Measurements from ENCODE around the gene ITPRID2.

Gene ITPRID2

GRCh38 chr2:181891258-181891965, at the start of gene ITPRID2:
ITPRID2 (plus strand) TSS chr2:181891730; CDS start chr2:181892067, 337 bp downstream.
- DNase-seq (ENCODE audit: low read depth): peak; percentile 41

GRCh38 chr2:181844551-181845290, 46.8 kb upstream of the ITPRID2 start:
- DNase-seq (ENCODE audit: low read depth): no peak

GRCh38 chr2:181846399-181847197, 44.9 kb upstream of the ITPRID2 start:
- no peak for DNase-seq (ENCODE audit: low read depth)

DNA sequence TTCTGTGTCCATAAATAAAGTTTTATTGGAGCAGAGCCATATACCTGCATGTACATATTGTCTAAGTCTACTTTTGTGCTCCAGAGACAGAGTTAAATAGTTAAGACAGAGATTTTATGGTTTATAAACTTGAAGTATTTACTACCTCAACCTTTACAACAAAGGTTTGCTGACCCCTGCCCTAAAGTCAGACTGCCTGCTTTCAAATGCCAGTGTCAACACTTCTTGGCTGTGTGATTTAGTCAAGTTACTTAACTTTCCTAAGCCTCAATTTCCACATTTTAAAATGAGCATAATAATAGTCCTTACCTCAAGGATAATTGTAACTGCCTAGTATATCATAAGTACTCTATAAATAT, 44.4 kb upstream of the ITPRID2 start:
- DNase-seq (ENCODE audit: low read depth): no peak

- DNase-seq (ENCODE audit: low read depth): no peak
Measured at GRCh38 chr2:181847702-181848101, 43.8 kb upstream of the ITPRID2 start.

- DNase-seq (ENCODE audit: low read depth): no peak
Measured at GRCh38 chr2:181848261-181848886, 43.2 kb upstream of the ITPRID2 start.

DNA sequence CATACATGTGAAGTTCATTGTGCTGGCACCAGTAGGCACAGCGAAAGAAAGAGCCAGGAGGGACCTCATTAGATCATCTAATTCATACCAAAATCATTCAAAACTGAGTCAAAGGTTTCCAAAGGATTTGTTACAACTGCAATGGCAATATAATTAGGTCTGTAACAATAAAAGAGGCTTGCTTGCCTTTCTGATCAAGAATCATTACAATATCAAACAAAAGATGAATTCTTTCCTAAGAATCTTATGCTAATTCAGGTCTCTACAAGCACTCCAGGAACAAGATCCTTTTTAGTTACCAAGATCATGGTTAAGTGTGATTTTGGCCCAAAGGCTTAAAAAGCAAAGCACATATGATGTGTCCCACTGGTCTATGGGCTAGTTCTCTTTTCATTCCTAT, 41.9 kb upstream of the ITPRID2 start:
- DNase-seq (ENCODE audit: low read depth): no peak

- DNase-seq (ENCODE audit: low read depth): no peak
Measured at GRCh38 chr2:181850936-181851560, 40.5 kb upstream of the ITPRID2 start.

DNA sequence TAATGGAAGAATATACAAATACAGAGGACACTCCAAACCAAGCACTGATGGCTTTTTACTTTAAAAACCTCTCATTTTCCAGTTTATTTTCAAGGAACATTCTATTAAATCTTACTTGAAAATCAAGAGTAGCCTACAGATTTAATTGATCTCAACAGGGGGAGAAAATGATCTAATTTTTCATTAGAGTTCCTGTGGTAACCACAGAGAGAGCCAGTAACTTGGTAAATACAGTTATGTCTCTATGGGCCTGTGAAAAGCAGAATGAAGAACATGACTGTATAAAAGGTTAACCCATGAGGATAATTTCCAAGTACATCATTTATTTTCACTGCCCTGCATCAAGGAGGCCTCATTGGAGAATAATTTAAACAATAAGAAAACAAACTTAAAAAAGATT, 39.8 kb upstream of the ITPRID2 start:
- DNase-seq (ENCODE audit: low read depth): no peak

- DNase-seq (ENCODE audit: low read depth): no peak
Measured at GRCh38 chr2:181853696-181854095, 37.8 kb upstream of the ITPRID2 start.

- no peak for DNase-seq (ENCODE audit: low read depth)
Measured at GRCh38 chr2:181857483-181857882, 34.0 kb upstream of the ITPRID2 start.

GRCh38 chr2:181858600-181858999, 32.9 kb upstream of the ITPRID2 start:
- no peak for DNase-seq (ENCODE audit: low read depth)

GRCh38 chr2:181859123-181859522, 32.4 kb upstream of the ITPRID2 start:
- no peak for DNase-seq (ENCODE audit: low read depth)

DNA sequence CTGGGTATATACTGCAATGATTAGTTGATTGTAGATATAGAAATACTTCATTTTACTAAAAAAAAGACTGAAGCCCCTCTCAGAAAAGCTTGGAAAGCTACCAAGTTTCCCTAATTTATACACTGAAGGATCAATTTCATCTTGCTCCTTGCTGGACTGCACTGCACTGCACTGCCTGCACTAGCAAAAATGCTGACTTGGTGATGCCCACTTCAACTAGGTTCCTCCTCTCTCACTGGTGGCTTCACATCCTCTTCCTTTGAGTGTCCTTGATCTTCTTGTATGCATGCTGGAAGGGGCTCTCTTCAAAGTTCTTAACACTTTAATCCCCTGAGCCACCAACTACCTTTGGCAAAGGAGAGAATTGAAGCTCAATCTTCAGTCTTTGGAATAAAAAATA, 31.7 kb upstream of the ITPRID2 start:
- no peak for DNase-seq (ENCODE audit: low read depth)

DNA sequence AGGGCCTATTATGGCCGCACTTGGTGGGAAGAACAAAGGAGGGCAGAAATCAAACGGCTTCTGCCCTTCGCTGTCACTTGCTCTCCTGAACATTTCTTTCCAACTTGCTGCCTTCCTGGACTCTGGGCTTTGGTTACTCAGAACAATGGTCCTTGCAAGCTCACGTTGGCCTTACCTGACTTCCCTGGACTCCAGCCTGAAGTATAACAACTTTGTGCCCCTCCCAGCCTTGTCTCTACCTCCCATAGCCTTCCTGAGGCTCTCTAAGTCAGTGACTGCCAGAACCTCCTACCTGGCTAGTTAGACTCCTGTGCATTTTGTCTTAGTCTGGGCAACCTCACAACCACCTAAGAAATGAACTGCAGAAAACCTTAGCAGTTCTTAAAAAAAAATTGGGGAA, 30.2 kb upstream of the ITPRID2 start:
- DNase-seq (ENCODE audit: low read depth): no peak

DNA sequence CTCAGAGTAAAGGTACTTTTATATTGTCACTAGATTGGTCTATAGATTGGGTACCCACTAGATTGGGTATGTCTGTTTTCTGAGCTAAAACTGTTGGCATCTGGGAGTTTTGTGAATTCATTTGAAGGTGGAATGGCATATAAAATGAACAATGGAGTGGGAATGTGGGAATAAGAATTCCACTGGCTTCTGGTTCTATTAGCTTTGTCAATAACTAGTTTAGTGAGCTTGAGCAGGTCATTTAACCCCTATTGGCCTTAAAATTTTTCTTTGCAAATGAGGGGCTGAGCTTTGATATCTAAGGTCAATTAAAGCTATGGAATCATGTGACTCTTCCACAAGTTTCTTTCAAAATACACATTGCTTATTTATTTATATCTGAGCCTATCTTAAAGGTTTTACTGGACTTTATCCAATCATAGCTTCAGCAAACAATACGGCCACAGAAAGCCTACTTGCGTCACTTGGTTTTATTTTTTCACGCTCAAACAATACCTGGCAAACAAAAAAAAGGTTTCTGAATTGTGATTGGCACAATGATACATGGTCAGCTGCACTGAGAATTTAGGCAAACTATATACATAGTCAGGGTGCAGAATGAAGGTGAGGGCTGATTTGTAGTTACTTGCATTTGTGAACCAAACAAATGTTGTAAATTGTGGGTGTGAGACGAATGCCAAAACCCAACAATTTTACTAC, 28.8 kb upstream of the ITPRID2 start:
- DNase-seq (ENCODE audit: low read depth): no peak

GRCh38 chr2:181872178-181872577, 19.4 kb upstream of the ITPRID2 start:
- DNase-seq (ENCODE audit: low read depth): no peak

GRCh38 chr2:181876614-181877063, 14.9 kb upstream of the ITPRID2 start:
- peak; percentile 30 for DNase-seq (ENCODE audit: low read depth)

- no peak for DNase-seq (ENCODE audit: low read depth)
Measured at GRCh38 chr2:181877181-181877664, 14.3 kb upstream of the ITPRID2 start.

GRCh38 chr2:181878448-181878847, 13.1 kb upstream of the ITPRID2 start:
- DNase-seq (ENCODE audit: low read depth): no peak

DNA sequence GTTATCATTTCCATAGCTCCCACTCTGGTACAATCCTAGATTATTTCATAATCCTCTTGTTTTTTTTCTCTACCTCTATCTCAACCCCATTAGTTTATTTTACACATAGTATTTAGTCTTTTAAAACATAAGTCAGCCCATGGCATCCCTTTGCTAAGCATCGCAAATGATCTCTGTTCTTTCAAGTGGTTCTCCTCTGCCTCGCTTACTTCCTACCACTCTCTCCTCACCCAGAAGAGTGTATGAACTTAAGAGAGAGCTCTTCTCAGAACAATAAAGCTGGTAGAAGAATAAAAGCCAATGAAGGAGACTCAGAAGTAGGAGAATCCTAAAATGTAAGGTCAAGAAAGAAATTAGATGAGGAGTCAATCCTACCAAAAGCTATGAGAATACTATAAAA, 12.2 kb upstream of the ITPRID2 start:
- DNase-seq (ENCODE audit: low read depth): no peak

Measured in HS-27A (cell line).